ENCODE measurements around the gene RBPJL. TPM values are rescaled to one million over a fixed set of nuclear protein-coding genes. Genes with fewer than 3 reads are reported as not detected.

The RBPJL gene
- total and polyA plus RNA-seq, 8 donors: 2.2 to 10.4 (median 3.4) TPM; not detected in 4

GRCh38 chr20:45282700-45283550, 23.7 kb upstream of the RBPJL start:
- no peaks in the 10 kb centered on the region for H3K36me3 ChIP-seq
- peaks cover 0 to 44% (median 0%) of the 10 kb centered on the region in 3 donors for H3K27me3 ChIP-seq
- H3K4me3 ChIP-seq: no peak overlapping the region
- no peaks in the 10 kb centered on the region for H3K4me1 ChIP-seq
- DNase-seq: no peak
- TF ChIP-seq POLR2A (IDR thresholded peaks at IDR 0.05) (no peak), EP300 (IDR thresholded peaks at IDR 0.05) (no peak), CTCF (IDR thresholded peaks at IDR 0.05) (no peak), POLR2AphosphoS5 (IDR thresholded peaks at IDR 0.05) (no peak)
- intact Hi-C loops (cut with DNase I; ENCODE audit: low total_unique reads): loop anchor here (10.0 kb wide), 1 partner anchor 148 kb away; no protein-coding TSS in a partner anchor
- no peak overlapping the region for H3K27ac ChIP-seq
- no peaks in the 10 kb centered on the region for H3K9me3 ChIP-seq
- 56 to 67% (median 61%) methylated on average over 7 of the region's 7 CpGs for WGBS, 5 donors

GRCh38 chr20:45283551-45284057, 23.0 kb upstream of the RBPJL start:
- no peak for DNase-seq
- 33 to 54% (median 47%) methylated on average over 4 of the region's 4 CpGs for WGBS, 5 donors
- H3K27ac ChIP-seq: no peak overlapping the region
- H3K9me3 ChIP-seq: no peaks in the 10 kb centered on the region
- TF ChIP-seq POLR2AphosphoS5 (IDR thresholded peaks at IDR 0.05) (no peak), EP300 (IDR thresholded peaks at IDR 0.05) (no peak), POLR2A (IDR thresholded peaks at IDR 0.05) (no peak), CTCF (IDR thresholded peaks at IDR 0.05) (no peak)
- H3K36me3 ChIP-seq: no peaks in the 10 kb centered on the region
- intact Hi-C loops (cut with DNase I; ENCODE audit: low total_unique reads): loop anchor here (10.0 kb wide), 1 partner anchor 149 kb away; no protein-coding TSS in a partner anchor
- H3K4me1 ChIP-seq: no peaks in the 10 kb centered on the region
- peaks cover 0 to 44% (median 0%) of the 10 kb centered on the region in 3 donors for H3K27me3 ChIP-seq
- H3K4me3 ChIP-seq: no peak overlapping the region

GRCh38 chr20:45288376-45288775, 18.3 kb upstream of the RBPJL start:
- WGBS, 5 donors: 68 to 80% (median 71%) methylated on average over 4 of the region's 4 CpGs
- intact Hi-C loops (cut with DNase I; ENCODE audit: low total_unique reads): loop anchor here (10.0 kb wide), 1 partner anchor 154 kb away; no protein-coding TSS in a partner anchor
- TF ChIP-seq EP300 (IDR thresholded peaks at IDR 0.05) (no peak), CTCF (IDR thresholded peaks at IDR 0.05) (no peak), POLR2A (IDR thresholded peaks at IDR 0.05) (no peak)
- Histone ChIP-seq H3K27ac (no peak overlapping the region), H3K27me3 (peaks cover 0 to 28% (median 6%) of the 10 kb centered on the region in 3 donors), H3K36me3 (no peaks in the 10 kb centered on the region), H3K4me1 (peaks cover 0 to 16% (median 7%) of the 10 kb centered on the region in 4 donors), H3K9me3 (no peaks in the 10 kb centered on the region), H3K4me3 (no peak overlapping the region)
- DNase-seq: no peak

GRCh38 chr20:45288860-45289259, 17.8 kb upstream of the RBPJL start:
- intact Hi-C loops (cut with DNase I; ENCODE audit: low total_unique reads): loop anchor here (10.0 kb wide), 1 partner anchor 154 kb away; no protein-coding TSS in a partner anchor
- Histone ChIP-seq H3K27me3 (peaks cover 0 to 28% (median 10%) of the 10 kb centered on the region in 3 donors), H3K4me3 (no peak overlapping the region), H3K27ac (no peak overlapping the region), H3K9me3 (no peaks in the 10 kb centered on the region), H3K36me3 (no peaks in the 10 kb centered on the region), H3K4me1 (peaks cover under 1 to 21% (median 12%) of the 10 kb centered on the region in 4 donors)
- WGBS, 5 donors: 84 to 94% (median 90%) methylated on average over 5 of the region's 5 CpGs
- TF ChIP-seq EP300 (IDR thresholded peaks at IDR 0.05) (no peak), POLR2AphosphoS5 (IDR thresholded peaks at IDR 0.05) (no peak), POLR2A (IDR thresholded peaks at IDR 0.05) (no peak), CTCF (IDR thresholded peaks at IDR 0.05) (no peak)
- DNase-seq: no peak

Measured in stomach (tissue), 9 donors.